NB4 (cell line): ENCODE results near the gene VWA2.

Source experiments
- POLR2A ChIP-seq: IDR thresholded peaks from 2 replicates; pipeline ENCODE4 v1.6.1; 2011; ENCODE audit warnings: mild to moderate bottlenecking; ENCODE audit not compliant: insufficient read length; ENCODE audit errors: extremely low read depth
- TF ChIP-seq, protein P1 (sequence below): IDR thresholded peaks from one replicate; pipeline ENCODE4 v1.5.1; 2012; ENCODE audit warnings: low read depth, low read length

DNA sequence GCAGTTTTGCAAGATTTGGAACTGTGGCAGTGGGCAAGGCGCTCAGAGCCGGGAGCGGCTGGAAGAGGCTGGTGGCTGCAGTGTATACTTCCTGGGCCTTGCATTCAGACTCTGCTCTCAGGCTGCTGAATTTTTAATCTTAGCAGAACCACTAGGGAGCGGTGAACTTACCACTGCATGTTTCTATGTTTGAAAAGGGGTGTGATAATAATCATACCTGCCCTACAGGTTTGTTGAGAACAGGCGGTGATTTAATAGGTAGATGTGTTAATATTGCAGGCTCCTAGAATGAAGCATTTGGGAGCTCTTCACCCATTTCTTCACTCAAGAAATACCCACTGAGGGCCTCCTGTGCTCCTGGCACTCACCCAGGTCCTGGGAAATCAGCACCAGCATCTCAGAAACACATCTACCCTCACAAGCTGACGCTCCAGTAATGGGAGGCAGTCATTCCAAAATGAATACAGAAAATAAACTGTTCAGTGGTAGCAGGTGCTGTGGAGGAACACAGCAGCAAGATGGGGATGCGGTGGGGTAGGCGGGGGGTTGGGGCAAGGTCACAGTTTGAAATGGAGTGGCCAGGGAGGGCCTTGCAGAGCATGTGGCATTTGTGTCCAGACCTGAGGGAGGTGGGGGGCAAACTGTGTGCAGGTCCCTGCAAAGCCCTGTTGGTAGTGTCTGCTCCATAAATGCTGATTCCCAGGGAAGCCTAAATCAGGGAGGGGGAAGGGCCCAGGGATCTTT is 41.0 kb downstream of the VWA2 start:
- TF ChIP-seq, protein P1, sequence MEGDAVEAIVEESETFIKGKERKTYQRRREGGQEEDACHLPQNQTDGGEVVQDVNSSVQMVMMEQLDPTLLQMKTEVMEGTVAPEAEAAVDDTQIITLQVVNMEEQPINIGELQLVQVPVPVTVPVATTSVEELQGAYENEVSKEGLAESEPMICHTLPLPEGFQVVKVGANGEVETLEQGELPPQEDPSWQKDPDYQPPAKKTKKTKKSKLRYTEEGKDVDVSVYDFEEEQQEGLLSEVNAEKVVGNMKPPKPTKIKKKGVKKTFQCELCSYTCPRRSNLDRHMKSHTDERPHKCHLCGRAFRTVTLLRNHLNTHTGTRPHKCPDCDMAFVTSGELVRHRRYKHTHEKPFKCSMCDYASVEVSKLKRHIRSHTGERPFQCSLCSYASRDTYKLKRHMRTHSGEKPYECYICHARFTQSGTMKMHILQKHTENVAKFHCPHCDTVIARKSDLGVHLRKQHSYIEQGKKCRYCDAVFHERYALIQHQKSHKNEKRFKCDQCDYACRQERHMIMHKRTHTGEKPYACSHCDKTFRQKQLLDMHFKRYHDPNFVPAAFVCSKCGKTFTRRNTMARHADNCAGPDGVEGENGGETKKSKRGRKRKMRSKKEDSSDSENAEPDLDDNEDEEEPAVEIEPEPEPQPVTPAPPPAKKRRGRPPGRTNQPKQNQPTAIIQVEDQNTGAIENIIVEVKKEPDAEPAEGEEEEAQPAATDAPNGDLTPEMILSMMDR = no peak
- TF ChIP-seq POLR2A = no peak
